GM21717 (cell line): ENCODE measurements around the gene TYRO3.

Source experiments
- ATAC-seq: cut with Tn5 transposase; IDR thresholded peaks from one replicate; pipeline ENCODE4 v1.9.1; 2021; ENCODE audit warnings: mild to moderate bottlenecking, moderate library complexity; ENCODE audit not compliant: unreplicated experiment

TYRO3 gene

DNA sequence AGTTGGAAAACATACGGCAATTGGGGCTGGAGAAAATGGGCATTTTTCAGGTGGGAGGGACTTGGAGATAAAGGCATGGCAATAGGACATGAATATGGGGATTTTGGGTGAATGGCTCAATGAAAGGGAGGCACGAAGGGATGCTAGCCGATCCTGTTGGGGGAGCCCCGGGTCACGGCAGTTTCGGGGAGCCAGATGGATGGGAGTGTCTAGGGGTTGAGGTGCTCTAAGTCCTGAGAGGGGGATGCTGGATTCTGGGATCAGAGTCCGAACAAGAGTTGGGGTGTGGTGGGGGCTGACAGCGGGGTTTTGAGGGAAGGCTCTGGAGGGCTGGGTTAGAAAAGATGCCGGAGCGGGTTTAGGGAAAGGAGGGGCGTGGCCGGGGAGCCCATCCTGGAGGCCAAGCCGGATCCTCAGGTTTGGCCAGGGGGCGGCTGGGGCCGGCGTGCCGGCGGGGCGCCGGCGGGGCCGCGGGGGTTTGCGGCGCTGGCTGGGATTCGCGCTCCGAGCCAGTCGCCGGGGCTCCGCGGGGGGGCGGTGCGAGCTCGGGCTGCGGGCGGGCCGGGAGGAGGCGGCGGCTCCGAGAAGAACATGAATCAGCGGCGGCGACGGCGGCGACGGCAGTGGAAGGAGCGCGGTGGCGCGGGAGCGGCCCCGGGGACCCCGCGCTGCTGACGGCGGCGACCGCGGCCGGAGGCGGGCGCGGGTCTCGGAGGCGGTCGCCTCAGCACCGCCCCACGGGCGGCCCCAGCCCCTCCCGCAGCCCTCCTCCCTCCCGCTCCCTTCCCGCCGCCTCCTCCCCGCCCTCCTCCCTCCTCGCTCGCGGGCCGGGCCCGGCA is at the start of gene TYRO3:
TSS of gene TYRO3 (plus strand) at position 813 of the 839 bp plus-strand sequence. CDS start 46 bp downstream, outside the sequence.
- no peak for ATAC-seq

DNA sequence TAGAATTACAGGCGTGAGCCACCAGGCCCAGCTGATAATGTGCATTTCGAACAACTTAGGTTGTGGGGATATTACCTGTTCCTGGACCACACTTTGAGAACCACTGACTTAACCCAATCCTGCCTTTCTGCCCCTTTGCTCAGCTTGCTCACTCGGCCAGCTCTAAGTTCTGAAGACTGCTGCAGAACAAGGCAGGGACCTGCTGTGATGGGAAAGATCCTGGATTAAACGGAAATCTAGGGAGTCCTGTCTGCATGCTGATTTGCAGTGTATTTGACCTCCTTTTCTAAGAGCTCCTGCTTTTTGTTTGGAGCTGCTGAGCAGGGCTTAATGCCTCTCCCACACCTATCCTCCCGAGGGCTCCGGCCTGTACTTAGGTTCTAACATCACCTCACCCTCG is 48.3 kb upstream of the TYRO3 start:
- ATAC-seq: no peak

GRCh38 chr15:41511331-41511898 is 47.6 kb upstream of the TYRO3 start:
- no peak for ATAC-seq

- no peak for ATAC-seq
Observed at GRCh38 chr15:41511899-41512369, 47.1 kb upstream of the TYRO3 start.

DNA sequence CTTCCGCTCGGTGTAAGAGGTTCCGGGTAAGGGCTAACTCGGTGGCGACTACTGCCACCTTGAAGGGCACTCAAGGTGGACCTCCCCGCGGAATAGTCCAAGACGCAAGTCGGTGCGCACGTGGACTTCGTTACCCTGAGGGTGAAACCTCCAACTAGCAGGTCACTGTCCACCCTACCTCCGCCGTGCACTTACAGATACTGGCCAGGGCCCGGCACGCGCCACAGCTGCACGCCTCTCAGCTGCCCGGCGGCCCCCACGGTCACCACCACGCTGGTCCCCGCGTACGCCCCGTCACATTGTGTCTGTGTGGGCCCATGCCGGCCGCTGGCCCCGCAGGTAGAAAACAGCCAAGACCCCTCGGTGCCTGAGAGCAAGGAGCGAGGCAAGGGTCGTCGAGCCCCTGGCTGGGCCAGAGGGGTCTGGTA is 46.5 kb upstream of the TYRO3 start:
- ATAC-seq: no peak

DNA sequence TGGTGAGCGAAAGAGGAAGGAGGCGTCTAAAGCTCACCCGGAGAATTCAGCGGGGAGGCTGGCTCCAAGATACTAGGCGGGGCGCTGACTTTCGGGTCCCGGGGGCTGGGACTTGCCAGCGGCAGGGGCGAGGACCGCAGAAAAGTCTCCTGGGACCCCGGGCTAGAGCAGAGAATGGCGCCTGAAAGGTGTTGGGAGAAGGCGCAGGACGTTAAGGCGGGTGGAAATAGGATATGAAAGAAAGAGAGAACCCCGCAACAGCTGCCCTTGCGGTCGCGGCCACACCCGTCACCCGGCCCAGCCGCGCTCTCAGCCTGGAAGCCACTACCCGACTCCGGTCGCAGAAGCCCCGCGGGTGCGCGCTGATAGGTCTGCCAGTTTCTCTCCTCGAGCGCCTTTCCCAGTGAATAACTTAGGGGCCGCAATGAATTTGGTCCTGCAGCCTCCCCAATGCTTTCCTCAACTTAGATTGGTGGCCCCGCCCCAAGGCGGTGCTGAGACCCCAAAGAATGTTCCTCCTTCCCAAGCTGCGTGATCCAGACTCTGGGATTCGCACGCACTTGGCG is 46.0 kb upstream of the TYRO3 start:
- ATAC-seq: no peak

DNA sequence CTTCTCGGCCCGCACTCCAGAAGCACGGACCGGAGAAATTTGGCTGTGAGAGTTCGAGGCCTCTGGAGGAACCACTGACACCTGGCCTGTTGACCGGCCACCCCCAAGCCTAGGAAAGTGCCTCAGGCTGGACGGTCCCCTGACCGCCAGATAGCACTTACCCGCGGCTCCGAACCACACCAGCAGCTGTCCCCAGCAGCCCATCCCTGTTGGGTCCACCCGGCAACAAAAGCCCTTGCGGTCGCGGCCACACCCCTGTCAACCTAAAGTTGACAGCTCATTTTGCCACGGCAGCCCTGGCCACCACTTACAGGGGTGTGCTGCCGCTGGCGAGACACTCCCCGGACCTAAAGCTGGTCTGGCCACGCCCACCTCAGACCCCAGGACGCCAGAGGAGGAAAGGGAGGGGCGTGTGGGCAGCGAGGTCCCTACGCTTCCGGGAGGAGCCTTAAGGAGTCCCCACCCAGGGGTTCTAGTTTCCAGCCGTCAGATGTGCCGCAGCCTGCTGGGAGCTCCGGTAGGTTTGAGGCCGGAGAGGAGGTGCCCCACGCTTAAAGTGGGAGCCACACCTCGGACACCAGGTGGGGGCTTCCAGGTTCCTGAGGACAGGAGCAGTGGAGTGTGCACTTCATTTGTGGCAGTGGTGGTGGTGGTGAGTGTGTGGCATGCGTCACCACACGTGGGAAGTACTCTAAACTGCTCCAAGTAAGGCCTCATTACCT is 45.3 kb upstream of the TYRO3 start, which contains the start of gene LTK:
TSS of gene LTK (minus strand) at position 322 of the 722 bp plus-strand sequence. CDS start at position 204, 118 bp downstream.
- ATAC-seq: no peak

DNA sequence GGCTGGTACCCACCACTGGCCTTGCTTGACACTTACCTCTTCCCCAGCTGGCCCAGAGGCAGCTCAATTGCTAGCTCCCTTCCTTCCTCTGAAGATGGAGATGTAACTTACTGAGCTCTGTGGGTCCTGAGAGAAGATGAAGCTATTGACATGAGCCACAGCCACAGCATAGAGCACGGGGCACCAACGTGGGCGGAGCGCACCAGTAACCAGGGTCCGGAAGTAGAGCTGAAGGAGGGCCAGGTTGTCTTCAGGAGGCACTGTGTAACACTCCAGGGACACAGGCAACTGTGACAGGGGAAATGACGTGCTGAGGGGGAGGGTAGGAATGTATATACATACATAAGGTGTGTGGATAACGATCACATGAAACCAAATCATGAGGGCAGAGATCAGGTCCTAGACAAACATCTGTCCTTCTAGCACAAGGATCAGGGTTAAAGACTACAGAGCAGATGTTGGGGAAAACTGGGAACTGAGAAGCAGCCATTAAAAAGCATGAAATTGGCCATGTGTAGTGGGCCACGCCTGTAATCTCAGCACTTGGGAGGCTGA is 41.0 kb upstream of the TYRO3 start:
- ATAC-seq: no peak

GRCh38 chr15:41520636-41521035 is 38.4 kb upstream of the TYRO3 start:
- ATAC-seq: no peak

DNA sequence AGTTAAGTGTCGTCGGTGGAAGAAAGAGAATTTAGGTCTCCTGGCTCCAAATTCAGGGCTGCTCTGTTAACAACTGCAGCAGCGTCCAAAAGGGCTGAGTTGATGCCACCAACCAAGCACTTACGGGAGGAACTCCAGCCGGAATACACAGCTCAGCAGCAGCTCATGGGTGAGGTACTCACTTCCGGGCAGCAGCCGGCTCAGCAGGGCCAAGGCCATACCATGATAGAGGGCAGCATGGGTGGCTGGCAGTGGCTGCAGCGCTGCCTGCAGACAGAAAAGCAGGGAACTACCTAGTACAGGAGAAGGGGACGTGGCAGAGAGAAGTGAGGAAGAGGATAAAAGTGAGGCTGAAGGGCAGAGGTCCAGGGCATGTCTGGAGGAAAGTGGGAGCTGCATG is 37.4 kb upstream of the TYRO3 start:
- no peak for ATAC-seq

GRCh38 chr15:41523097-41523496 is 35.9 kb upstream of the TYRO3 start:
- ATAC-seq: no peak

GRCh38 chr15:41530363-41530956 is 28.6 kb upstream of the TYRO3 start:
- ATAC-seq: no peak

DNA sequence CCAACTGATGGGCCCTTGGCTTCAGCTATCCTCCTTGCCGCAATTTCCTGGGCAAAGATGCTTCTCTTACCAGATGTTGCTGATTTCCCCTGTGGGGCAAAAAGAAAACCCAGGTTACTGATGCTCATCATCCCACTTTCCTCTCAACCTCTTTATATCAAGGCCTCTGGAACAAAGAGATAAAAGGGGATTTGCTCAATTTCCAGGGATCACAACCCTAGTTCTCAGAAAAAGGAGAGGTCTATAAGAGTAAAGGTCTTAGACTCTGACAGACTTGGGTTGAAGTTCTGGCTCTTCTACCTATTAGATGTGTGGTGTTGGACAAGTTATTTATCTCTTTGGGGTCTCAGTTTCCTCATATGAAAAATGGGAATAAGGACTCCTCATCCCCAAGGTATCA is 23.5 kb upstream of the TYRO3 start:
- ATAC-seq: no peak

DNA sequence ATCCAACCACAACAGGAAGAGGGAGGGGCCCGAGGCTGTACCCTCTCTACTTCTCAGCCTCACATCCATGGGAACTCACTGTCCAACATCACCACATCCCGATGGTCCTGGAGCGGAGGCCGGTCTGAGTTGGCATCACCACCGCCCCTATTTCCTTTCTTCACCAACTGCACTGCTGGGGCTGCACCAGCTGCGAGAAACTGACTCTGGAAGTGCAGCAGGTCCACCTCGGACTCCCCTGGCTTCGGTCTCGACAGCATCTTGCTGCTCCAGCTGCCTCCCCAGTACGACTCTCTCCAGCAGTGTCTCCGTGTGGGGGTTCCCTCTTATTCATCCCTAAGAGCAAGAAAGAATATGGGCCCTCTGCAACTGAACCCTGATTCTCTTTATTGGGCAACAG is 22.1 kb upstream of the TYRO3 start:
- ATAC-seq: no peak

- no peak for ATAC-seq
Observed at GRCh38 chr15:41543521-41543870, 15.5 kb upstream of the TYRO3 start.

DNA sequence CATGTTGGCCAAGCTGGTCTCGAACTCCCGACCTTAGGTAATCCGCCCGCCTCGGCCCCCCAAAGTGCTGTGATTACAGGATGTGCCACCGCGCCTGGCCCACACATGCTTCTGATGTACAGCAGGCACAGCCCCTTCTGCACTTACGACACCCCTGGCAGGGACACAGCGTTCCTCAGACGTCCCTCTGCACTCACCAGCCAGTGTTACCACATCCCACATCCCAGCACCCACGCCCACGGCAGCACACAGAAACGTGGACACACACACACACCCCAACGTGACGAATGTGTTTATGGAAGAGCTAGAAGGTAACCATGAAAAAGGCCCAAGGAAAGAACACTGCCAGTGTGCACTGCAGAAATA is 14.4 kb upstream of the TYRO3 start:
- ATAC-seq: no peak

GRCh38 chr15:41545218-41545617 is 13.8 kb upstream of the TYRO3 start:
- ATAC-seq: no peak

GRCh38 chr15:41546851-41547786 is 11.9 kb upstream of the TYRO3 start:
- ATAC-seq: no peak

- no peak for ATAC-seq
Observed at GRCh38 chr15:41550066-41550775, 8.8 kb upstream of the TYRO3 start.
